GM21825 (cell line): ENCODE results near the gene ST6GALNAC1.

Experiments used
- ATAC-seq: cut with Tn5 transposase; IDR thresholded peaks from one replicate; pipeline ENCODE4 v1.9.1; 2021; ENCODE audit warnings: mild to moderate bottlenecking, moderate library complexity; ENCODE audit not compliant: unreplicated experiment

The ST6GALNAC1 gene

GRCh38 chr17:76584427-76585032, 59.0 kb downstream of the ST6GALNAC1 start:
- ATAC-seq, result no peak

- no peak for ATAC-seq
These were observed 60.9 kb downstream of the ST6GALNAC1 start for GRCh38 chr17:76582660-76583059.

GRCh38 chr17:76581515-76581914, 62.0 kb downstream of the ST6GALNAC1 start:
- ATAC-seq, result no peak

- no peak for ATAC-seq
These were observed 64.3 kb downstream of the ST6GALNAC1 start for GRCh38 chr17:76579281-76579680.

GRCh38 chr17:76578376-76578775, 65.2 kb downstream of the ST6GALNAC1 start:
- ATAC-seq, result no peak

GRCh38 chr17:76577876-76578275, 65.7 kb downstream of the ST6GALNAC1 start:
- no peak for ATAC-seq

GRCh38 chr17:76576189-76576588, 67.4 kb downstream of the ST6GALNAC1 start:
- no peak for ATAC-seq

GRCh38 chr17:76575570-76575969, 68.0 kb downstream of the ST6GALNAC1 start:
- no peak for ATAC-seq
